HEK293 (cell line): Measurements from ENCODE around the gene IMMP2L.

Experiments used
- CTCF ChIA-PET: fragments of 350-600 bp; formaldehyde crosslinking; extraction: SDS; loops from one replicate; lab custom pipeline; 2021; ENCODE audit warnings: antibody characterized with exemption; lab: Yijun Ruan, JAX
- POLR2A ChIA-PET: fragments of 300-600 bp; formaldehyde crosslinking; extraction: SDS; loops from one replicate; lab custom pipeline; 2020; ENCODE audit warnings: antibody characterized with exemption, inconsistent platforms; lab: Yijun Ruan, JAX
- H3K27ac ChIP-seq: fragments of 200-500 bp; sonication (Bioruptor generic); 2 replicates; pipeline ENCODE4 v1.5.1; 2014; ENCODE audit warnings: low read depth, low read length, control low read depth, inconsistent platforms; ENCODE audit errors: extremely low read depth
- H3K36me3 ChIP-seq, 2 experiments: fragments of 200-500 bp in 1 of 2; sonication (Bioruptor generic) in 1 of 2; 1 replicate in 1 of 2; 2 replicates in 1 of 2; pipeline ENCODE4 v1.5.1; 2014 to 2017; ENCODE audit warnings: inconsistent platforms in 2 of 2, low read length in 2 of 2; ENCODE audit not compliant: control insufficient read depth in 2 of 2, insufficient read depth in 1 of 2
- H3K4me1 ChIP-seq: fragments of 200-500 bp; sonication (Bioruptor generic); 2 replicates; pipeline ENCODE4 v1.5.1; 2014; ENCODE audit warnings: mild to moderate bottlenecking, low read length, inconsistent platforms; ENCODE audit not compliant: control insufficient read depth, insufficient read depth
- H3K4me3 ChIP-seq: 2 replicates; pipeline ENCODE4 v1.5.1; 2011; ENCODE audit warnings: low read depth, mild to moderate bottlenecking, control low read depth, low read length, moderate library complexity
- H3K9me3 ChIP-seq: fragments of 200-500 bp; sonication (Bioruptor generic); 2 replicates; pipeline ENCODE4 v1.5.1; 2014; ENCODE audit warnings: low read depth, low read length, inconsistent platforms; ENCODE audit not compliant: control insufficient read depth, insufficient read depth
- BCL11B ChIP-seq: fragments of 450-650 bp; formaldehyde crosslinking; IDR thresholded peaks from 2 replicates; pipeline ENCODE4 v1.5.1; 2016; ENCODE audit warnings: low read depth, missing biosample characterization, missing genetic modification characterization
- GFI1B ChIP-seq: fragments of 450-650 bp; formaldehyde crosslinking; IDR thresholded peaks from 2 replicates; pipeline ENCODE4 v1.5.1; 2016; ENCODE audit warnings: missing biosample characterization, missing genetic modification characterization
- GLIS2 ChIP-seq: fragments of 450-650 bp; formaldehyde crosslinking; IDR thresholded peaks from 2 replicates; pipeline ENCODE4 v1.5.1; 2016; ENCODE audit warnings: missing biosample characterization, missing genetic modification characterization
- MYNN ChIP-seq: fragments of 450-650 bp; formaldehyde crosslinking; IDR thresholded peaks from 2 replicates; pipeline ENCODE4 v1.5.1; 2016; ENCODE audit warnings: missing biosample characterization, missing genetic modification characterization, borderline replicate concordance
- MZF1 ChIP-seq: fragments of 450-650 bp; formaldehyde crosslinking; IDR thresholded peaks from 2 replicates; pipeline ENCODE4 v1.5.1; 2017; ENCODE audit warnings: missing biosample characterization, missing genetic modification characterization, borderline replicate concordance
- OSR2 ChIP-seq: fragments of 450-650 bp; formaldehyde crosslinking; IDR thresholded peaks from 2 replicates; pipeline ENCODE4 v1.5.1; 2016; ENCODE audit warnings: missing biosample characterization, missing genetic modification characterization
- ZBTB17 ChIP-seq: fragments of 450-650 bp; formaldehyde crosslinking; IDR thresholded peaks from 2 replicates; pipeline ENCODE4 v1.5.1; 2016; ENCODE audit warnings: missing biosample characterization, missing genetic modification characterization
- ZBTB20 ChIP-seq: fragments of 450-650 bp; formaldehyde crosslinking; IDR thresholded peaks from 2 replicates; pipeline ENCODE4 v1.5.1; 2016; ENCODE audit warnings: missing biosample characterization, missing genetic modification characterization
- ZNF121 ChIP-seq: fragments of 450-650 bp; formaldehyde crosslinking; IDR thresholded peaks from 2 replicates; pipeline ENCODE4 v1.5.1; 2016; ENCODE audit warnings: missing biosample characterization, missing genetic modification characterization
- ZNF23 ChIP-seq: fragments of 450-650 bp; formaldehyde crosslinking; IDR thresholded peaks from 2 replicates; pipeline ENCODE4 v1.5.1; 2016; ENCODE audit warnings: missing biosample characterization, missing genetic modification characterization, borderline replicate concordance
- ZNF239 ChIP-seq: fragments of 450-650 bp; formaldehyde crosslinking; IDR thresholded peaks from 2 replicates; pipeline ENCODE4 v1.5.1; 2016; ENCODE audit warnings: missing biosample characterization, missing genetic modification characterization
- ZNF266 ChIP-seq: fragments of 450-650 bp; formaldehyde crosslinking; IDR thresholded peaks from 2 replicates; pipeline ENCODE4 v1.5.1; 2016; ENCODE audit warnings: missing biosample characterization, missing genetic modification characterization, low read depth
- ZNF274 ChIP-seq, 2 experiments: fragments of 200-500 bp in 1 of 2; fragments of 450-650 bp in 1 of 2; sonication (Bioruptor generic) in 1 of 2; formaldehyde crosslinking in 1 of 2; IDR thresholded peaks; 2 replicates each; pipeline versions ENCODE4 v1.5.1 to v1.6.1; 2014 to 2016; ENCODE audit warnings: borderline replicate concordance in 1 of 2, inconsistent platforms in 1 of 2, low read length in 1 of 2, missing biosample characterization in 1 of 2, missing genetic modification characterization in 1 of 2
- ZNF341 ChIP-seq: fragments of 450-650 bp; formaldehyde crosslinking; IDR thresholded peaks from 2 replicates; pipeline ENCODE4; 2016; ENCODE audit warnings: low read depth, missing biosample characterization, missing genetic modification characterization
- ZNF423 ChIP-seq: fragments of 450-650 bp; formaldehyde crosslinking; IDR thresholded peaks from 2 replicates; pipeline ENCODE4 v1.5.1; 2016; ENCODE audit warnings: missing biosample characterization, missing genetic modification characterization
- ZNF549 ChIP-seq: fragments of 450-650 bp; IDR thresholded peaks from 2 replicates; pipeline ENCODE4 v1.5.1; 2018; ENCODE audit warnings: missing biosample characterization, missing genetic modification characterization, mild to moderate bottlenecking, inconsistent platforms, moderate library complexity
- ZNF670 ChIP-seq: fragments of 450-650 bp; formaldehyde crosslinking; IDR thresholded peaks from 2 replicates; pipeline ENCODE4 v1.5.1; 2016; ENCODE audit warnings: missing biosample characterization, missing genetic modification characterization, low read depth
- TF ChIP-seq, protein P1 (sequence below): fragments of 450-650 bp; formaldehyde crosslinking; IDR thresholded peaks from 2 replicates; pipeline ENCODE4 v1.5.1; 2016; ENCODE audit warnings: missing biosample characterization, missing genetic modification characterization
- TF ChIP-seq, protein P2 (sequence below): fragments of 450-650 bp; formaldehyde crosslinking; conservative IDR thresholded peaks from 2 replicates; pipeline ENCODE4 v1.5.1; 2016; ENCODE audit warnings: low read depth, missing biosample characterization, missing genetic modification characterization
- TF ChIP-seq, protein P3 (sequence below): IDR thresholded peaks from 2 replicates; pipeline ENCODE4 v1.6.1; 2011; ENCODE audit warnings: mild to moderate bottlenecking, low read depth, low read length, borderline replicate concordance

IMMP2L gene

DNA sequence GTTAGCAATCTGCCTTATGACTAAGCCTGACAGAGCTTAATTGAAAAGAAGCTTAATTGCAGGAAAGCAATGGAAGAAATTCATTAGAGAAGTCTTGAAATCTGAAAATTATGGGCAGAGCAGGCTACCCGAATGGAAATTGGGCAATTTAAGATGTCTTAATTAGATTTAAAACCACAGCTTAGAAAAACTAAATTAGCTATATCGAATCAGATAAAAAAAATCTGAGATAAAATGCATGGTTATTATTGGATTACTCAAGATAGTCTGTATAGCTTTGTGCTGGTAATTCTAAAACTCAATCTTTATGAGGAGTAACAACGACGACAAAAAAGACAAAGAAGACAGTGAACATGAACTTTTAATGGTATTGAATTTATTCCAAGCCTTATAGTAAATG is 719.5 kb downstream of the IMMP2L start:
- ChIA-PET POLR2A (no interaction called here), CTCF (interaction anchor here (0.6 kb wide), 1 partner anchor 275 kb away, joined by 3 read pairs; no protein-coding TSS in a partner anchor)
- no peak overlapping the region for H3K4me3 ChIP-seq
- TF ChIP-seq ZNF549 (tag by site-specific recombination) (no peak), ZBTB17 (tag by site-specific recombination) (no peak), ZNF239 (tag by site-specific recombination) (no peak), ZBTB20 (tag by site-specific recombination) (no peak), ZNF121 (tag by site-specific recombination) (no peak), GLIS2 (no peak), ZNF274 (IDR thresholded peaks at IDR 0.05; ENCODE audit: low read length) (no peak), ZNF274 (tag by site-specific recombination; IDR thresholded peaks at IDR 0.05; ENCODE audit: borderline replicate concordance) (no peak), ZNF341 (tag by site-specific recombination) (no peak), GFI1B (tag by site-specific recombination) (no peak), MYNN (no peak), MZF1 (tag by site-specific recombination) (no peak), BCL11B (tag by site-specific recombination) (no peak), ZNF670 (no peak), ZNF423 (tag by site-specific recombination) (no peak), ZNF23 (no peak), ZNF266 (tag by site-specific recombination) (no peak), OSR2 (no peak)
- TF ChIP-seq, protein P1, sequence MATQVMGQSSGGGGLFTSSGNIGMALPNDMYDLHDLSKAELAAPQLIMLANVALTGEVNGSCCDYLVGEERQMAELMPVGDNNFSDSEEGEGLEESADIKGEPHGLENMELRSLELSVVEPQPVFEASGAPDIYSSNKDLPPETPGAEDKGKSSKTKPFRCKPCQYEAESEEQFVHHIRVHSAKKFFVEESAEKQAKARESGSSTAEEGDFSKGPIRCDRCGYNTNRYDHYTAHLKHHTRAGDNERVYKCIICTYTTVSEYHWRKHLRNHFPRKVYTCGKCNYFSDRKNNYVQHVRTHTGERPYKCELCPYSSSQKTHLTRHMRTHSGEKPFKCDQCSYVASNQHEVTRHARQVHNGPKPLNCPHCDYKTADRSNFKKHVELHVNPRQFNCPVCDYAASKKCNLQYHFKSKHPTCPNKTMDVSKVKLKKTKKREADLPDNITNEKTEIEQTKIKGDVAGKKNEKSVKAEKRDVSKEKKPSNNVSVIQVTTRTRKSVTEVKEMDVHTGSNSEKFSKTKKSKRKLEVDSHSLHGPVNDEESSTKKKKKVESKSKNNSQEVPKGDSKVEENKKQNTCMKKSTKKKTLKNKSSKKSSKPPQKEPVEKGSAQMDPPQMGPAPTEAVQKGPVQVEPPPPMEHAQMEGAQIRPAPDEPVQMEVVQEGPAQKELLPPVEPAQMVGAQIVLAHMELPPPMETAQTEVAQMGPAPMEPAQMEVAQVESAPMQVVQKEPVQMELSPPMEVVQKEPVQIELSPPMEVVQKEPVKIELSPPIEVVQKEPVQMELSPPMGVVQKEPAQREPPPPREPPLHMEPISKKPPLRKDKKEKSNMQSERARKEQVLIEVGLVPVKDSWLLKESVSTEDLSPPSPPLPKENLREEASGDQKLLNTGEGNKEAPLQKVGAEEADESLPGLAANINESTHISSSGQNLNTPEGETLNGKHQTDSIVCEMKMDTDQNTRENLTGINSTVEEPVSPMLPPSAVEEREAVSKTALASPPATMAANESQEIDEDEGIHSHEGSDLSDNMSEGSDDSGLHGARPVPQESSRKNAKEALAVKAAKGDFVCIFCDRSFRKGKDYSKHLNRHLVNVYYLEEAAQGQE: no peak
- TF ChIP-seq, protein P2, sequence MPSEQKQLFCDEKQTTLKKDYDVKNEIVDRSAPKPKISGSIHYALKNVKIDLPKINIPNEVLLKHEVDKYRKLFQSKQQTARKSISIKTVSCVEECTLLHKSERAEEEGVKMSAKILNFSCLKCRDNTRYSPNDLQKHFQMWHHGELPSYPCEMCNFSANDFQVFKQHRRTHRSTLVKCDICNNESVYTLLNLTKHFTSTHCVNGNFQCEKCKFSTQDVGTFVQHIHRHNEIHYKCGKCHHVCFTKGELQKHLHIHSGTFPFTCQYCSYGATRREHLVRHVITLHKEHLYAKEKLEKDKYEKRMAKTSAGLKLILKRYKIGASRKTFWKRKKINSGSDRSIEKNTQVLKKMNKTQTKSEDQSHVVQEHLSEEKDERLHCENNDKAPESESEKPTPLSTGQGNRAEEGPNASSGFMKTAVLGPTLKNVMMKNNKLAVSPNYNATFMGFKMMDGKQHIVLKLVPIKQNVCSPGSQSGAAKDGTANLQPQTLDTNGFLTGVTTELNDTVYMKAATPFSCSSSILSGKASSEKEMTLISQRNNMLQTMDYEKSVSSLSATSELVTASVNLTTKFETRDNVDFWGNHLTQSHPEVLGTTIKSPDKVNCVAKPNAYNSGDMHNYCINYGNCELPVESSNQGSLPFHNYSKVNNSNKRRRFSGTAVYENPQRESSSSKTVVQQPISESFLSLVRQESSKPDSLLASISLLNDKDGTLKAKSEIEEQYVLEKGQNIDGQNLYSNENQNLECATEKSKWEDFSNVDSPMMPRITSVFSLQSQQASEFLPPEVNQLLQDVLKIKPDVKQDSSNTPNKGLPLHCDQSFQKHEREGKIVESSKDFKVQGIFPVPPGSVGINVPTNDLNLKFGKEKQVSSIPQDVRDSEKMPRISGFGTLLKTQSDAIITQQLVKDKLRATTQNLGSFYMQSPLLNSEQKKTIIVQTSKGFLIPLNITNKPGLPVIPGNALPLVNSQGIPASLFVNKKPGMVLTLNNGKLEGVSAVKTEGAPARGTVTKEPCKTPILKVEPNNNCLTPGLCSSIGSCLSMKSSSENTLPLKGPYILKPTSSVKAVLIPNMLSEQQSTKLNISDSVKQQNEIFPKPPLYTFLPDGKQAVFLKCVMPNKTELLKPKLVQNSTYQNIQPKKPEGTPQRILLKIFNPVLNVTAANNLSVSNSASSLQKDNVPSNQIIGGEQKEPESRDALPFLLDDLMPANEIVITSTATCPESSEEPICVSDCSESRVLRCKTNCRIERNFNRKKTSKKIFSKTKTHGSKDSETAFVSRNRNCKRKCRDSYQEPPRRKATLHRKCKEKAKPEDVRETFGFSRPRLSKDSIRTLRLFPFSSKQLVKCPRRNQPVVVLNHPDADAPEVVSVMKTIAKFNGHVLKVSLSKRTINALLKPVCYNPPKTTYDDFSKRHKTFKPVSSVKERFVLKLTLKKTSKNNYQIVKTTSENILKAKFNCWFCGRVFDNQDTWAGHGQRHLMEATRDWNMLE: no peak
- TF ChIP-seq, protein P3, sequence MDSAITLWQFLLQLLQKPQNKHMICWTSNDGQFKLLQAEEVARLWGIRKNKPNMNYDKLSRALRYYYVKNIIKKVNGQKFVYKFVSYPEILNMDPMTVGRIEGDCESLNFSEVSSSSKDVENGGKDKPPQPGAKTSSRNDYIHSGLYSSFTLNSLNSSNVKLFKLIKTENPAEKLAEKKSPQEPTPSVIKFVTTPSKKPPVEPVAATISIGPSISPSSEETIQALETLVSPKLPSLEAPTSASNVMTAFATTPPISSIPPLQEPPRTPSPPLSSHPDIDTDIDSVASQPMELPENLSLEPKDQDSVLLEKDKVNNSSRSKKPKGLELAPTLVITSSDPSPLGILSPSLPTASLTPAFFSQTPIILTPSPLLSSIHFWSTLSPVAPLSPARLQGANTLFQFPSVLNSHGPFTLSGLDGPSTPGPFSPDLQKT: no peak
- H3K36me3 ChIP-seq: no peaks in the 10 kb centered on the region
- no peaks in the 10 kb centered on the region for H3K9me3 ChIP-seq
- H3K4me1 ChIP-seq: 0 out of 2 replicates have a peak, but pooled peaks cover 3% of the 10 kb centered on the region
- H3K27ac ChIP-seq: no peak overlapping the region
